T-helper 1 cell (primary cell): ENCODE measurements around the gene TRNT1.

ENCODE experiments used
- DNase-seq, 5 donors: peaks; one replicate each; pipeline ENCODE4 v3.0.0-alpha.2; 2012 to 2020

The TRNT1 gene

DNA sequence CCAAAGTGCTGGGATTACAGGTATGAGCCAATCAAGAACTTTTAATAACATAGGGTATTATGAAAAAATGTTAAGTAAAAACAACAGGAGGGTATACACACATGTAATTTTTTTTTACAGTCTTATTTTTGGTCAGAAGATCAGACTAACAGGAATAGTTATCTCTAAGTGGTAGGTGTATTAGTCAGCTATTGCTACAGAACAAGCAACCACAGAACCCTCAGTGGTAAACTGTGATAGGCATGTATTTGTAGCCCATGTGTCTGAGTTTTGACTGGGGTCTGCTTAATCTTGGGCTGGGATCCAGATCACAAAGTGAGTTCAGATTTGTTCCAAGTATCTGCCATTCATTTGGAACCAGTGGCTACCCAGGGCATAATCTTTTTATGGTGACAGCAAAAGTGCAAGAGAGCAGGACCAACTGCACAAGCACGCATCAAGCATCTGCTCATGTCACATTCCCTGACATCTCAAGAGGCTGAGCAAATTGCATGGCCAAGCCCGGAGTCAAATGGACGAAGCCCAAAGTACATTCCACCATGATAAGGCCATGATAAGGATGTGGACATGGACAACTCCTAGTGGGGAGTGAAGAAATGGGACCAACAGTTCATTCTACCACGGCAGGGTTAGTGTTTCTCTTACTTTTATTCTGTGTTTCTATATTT is 13.6 kb upstream of the TRNT1 start:
- no peak for DNase-seq

DNA sequence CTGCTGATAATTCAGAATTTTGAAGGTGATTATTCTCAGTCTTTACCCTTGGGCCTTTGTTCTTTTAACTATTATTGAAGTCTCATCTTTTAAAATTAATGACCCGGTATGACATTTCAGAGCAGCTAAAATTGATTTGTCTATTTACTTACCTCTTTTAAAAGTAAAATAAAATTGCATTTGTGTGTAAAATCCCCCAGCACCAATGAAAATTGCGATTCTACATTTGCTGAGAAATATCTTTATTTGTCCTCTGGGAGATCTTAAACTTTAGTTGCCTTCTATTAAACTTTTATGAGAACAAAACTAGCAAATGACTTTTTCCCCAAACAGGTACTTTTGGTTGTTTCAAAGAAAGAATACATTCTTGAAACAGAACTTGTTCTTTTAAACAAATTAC is 9.1 kb upstream of the TRNT1 start:
- DNase-seq, result no peak

DNA sequence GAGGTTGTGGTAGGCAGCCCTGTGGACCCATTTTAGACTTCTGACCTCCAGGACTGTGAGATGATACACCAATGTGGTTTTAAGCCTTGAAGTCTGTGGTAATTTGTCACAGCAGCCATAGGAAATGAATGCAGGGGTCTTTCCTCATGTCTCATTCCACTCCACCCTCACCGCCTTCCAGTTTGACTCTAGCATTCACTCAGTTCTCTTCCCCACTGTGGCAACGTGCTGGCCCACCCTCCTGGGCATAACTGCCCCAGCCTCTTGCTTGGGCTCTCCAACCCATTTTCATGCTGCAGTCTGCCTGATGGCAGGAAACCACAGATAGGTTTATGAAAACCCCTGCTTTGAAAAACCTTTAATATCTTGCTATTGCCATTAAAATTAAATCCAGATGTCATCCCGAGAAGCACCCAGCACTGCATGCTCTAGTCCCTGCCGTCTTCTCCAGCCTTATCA is 7.3 kb upstream of the TRNT1 start:
- no peak for DNase-seq

DNA sequence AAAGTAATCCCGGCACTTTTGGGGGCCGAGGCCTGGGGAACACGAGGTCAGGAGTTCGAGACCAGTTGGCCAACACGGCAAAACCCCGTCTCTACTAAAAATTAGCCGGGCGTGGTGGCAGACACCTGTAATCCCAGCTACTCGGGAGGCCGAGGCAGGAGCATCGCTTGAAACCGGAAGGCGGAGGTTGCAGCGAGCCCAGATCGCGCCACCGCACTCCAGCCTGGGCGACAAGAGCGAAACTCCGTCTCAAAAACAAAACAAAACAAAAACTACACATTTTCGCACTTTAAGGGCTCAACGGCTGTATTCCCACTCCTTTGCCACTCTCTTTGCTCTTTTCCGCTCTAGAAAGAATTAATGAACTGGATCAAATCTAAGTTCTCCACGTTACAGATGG is 763 bp upstream of the TRNT1 start:
- no peak for DNase-seq

DNA sequence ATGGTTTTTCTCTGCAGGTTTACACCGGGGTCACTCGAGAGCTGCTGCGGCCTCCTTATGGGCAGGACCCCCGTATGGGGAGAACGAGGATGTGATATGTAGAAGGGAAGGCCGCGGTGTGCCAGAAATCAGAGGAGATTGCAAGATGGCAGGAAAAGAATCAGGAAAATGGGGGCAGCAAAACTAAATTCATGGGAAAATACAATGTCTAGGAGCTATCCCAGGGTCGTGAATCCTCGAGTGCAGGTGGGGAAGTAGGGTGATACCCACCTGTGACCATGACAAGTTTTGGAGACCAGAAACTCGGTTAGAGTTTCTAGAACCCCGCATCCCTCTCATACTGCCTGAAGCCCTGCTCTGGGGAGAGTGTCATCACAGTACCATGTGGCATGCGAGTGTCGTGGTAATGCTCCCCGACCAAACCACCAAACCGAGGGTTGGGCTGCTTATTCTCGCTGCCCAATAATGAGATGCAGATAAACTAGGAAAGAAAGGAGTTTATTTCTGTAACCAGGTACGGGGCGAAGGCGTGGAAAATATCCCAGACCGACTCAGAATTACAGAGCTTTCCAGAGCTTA is 781 bp downstream of the TRNT1 start:
- DNase-seq, result peak in 4 of 5 donors; percentile 18 to 38 (median 22)

DNA sequence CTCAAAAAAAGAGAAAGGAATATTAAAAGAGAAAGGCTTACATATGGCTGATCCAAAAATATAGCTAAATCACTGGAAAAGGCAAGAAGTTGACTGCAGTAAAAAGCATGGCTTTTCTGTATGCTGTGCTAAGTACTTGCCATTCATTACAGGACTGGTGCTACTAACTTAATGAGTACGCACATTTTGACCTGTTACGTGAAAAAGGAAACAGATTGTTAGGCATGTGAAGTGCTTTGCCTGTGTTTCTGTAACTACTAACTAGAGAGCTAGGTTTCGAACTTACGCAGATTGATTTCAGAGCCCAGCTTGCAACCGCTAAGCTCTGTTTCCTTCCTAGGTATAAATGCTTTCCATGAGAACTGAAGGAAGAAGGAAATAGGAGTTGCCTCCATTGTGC is 2.8 kb downstream of the TRNT1 start:
- peak in 1 of 5 donors; percentile 5 for DNase-seq

DNA sequence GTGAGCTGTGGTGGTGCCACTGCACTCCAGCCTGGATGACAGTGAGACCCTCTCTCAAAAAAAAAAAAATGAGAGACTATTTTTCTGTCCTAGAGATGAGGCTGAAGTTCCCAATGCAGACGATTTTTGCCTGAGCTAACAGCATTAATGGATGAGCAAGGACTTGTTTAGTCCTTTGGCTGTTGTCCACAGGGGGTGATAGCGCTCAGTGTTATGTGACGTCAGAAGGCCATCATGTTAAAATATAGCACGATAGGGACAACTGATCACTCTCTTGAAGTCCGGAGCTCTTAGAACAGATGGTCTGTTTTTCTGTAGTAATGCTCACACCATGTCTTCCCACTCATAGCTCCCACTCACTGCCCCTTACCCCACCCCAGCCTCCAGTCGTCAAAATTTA is 6.8 kb downstream of the TRNT1 start:
- no peak for DNase-seq

DNA sequence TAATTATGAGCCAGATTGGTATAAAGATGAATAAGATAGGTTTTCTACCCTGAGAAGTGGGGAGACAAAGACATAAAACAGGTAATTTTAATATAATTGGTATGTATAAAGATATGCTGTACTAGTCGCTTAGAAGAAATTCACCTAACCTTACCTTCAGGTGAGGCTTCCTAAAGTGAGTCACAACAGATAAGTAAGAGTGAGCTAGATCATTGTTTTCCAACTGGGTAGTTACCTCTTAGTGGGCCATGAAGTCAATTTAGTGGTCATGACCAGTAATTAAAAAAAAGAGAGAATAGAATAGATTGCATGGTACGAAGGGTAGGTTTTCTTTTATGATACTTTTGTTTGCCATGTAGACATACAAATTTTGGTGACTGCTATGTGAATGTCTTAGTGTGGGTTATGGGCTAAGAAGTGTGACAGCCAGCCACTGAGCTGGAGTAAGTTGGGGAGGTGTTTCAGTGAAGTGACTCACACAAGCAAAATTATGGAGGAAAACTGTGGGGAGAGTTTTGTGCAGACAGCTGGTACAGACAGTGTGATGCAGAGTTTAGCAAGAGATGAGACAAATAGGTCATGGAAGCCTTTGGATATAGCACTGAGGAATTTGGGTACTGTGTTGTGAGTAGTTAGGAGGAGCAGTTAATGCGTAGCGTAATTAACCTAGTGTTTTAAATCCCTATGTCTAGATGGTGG is 8.2 kb downstream of the TRNT1 start:
- no peak for DNase-seq

DNA sequence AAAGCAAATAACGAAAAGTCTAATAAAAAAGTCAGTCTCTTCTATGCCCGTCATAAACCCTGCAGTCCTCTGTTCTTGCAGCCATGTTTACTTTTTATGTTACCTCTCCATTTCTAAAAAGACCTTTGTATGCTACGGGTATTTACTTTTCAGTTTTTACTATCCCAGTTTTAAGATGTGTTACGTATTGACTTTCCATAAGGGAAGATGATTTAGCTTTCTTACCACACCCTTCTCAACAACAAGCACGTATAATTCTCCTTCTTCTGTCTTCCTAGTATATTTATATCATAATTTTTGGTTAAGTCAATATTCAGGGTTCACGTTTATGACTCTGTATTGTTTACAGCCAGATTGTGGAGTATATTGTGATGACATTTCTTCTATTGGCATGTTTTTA is 10.8 kb downstream of the TRNT1 start:
- no peak for DNase-seq

DNA sequence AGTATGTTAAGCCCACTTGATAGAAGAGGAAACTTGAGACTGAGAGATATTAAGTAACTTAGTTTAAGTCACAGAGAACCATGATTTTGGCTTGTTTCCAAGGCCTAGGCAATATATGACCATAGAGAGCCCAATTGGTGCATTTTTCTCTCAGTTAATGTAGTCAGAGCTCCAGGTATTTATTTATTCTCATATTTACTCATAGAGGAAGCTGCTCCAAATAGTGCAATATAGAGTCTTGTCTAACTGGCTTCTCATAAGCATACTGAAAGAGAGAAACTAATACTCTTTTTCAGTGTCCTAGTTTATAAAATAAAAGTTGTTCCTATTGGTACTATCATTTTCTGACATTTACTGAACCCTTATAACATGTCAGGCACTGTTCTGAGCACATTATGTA is 15.2 kb downstream of the TRNT1 start:
- no peak for DNase-seq

DNA sequence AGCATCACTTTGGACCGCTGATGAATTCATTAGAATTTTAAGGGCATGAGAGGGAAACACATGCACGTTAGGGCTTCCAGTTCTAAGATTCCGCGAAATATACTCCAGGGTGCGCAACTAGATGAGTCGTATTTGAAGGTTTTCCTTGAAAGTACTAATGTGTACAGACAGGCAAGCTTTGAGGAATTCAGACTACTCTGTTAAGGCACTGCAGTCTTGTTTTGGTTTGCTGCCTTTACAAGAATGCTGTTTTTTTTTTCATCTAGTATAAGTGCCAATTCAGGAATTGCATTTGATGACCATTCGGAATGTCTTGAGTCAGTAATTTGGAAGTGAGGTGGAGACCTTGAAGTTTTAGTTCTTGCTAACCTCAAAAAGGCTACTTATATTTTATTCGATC is 19.1 kb downstream of the TRNT1 start:
- no peak for DNase-seq

DNA sequence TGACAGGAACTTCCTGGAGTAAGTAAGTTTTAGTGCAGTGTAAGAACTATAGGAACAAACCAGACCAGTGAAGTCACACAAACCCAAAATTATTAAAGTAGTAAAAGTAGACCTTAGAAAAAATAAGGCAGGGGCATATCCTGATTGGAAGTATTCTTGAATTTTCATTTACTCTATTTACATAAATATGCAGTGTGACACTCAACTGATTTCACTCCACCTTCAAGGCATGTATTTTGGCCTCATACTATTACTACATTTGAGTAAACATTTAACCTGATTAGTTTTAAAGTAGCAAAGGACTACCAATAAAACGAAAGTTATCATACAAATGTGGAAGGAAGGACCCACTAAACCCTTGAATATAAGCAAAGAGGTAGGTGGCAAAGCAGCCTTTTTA is 22.8 kb downstream of the TRNT1 start:
- DNase-seq, result no peak

DNA sequence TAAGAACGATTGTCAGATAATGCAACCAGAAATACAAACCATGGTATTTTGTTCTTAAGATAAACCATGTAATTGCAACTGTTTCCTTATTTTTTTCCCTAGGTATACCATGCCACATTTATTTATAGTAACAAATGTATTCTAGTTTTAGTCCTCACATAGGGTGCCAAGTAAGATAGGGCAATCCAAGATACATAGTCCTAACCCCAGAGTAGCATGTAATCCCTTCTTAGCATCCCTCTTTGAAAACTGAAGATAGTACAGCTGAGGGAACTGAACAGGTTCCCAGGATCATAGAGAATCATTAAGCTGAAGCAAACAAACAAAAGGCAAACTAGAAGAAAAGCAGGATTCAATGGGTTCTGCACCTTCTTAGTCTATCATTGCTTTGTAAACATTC is 24.8 kb downstream of the TRNT1 start:
- no peak for DNase-seq

DNA sequence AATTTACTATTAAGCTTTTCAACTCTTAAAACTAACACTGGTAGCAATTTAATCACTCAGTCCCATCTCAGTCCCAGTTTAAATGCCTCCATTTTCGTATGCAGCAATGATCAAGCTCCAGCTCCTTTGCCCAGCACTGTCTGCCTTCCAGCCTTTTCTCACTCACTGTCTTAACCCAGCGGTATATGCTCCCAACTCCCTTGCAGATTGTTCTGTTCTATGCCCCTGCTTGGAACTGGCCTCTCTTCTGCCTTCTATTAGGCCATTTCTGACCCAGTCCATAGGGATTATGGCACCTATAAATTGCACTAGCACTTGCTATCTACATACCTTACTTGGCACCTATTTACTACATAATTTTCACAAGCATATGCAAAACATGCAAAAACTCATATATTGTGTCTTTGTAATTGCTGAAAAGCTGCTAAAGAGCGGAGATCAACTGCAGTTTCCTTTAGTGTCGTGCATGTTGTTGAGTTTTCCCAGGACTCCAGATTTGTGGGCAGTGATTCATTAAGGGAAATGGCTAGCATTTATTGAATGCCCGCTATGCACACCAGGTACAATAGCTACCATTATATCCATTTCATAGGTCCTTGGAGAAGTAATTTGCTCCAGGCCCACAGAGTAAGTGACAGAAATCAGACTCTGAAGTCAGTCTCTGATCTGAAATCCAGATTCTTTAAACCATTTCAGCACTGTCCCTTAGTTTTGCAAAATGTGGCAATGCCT is 28.3 kb downstream of the TRNT1 start:
- DNase-seq, result no peak

DNA sequence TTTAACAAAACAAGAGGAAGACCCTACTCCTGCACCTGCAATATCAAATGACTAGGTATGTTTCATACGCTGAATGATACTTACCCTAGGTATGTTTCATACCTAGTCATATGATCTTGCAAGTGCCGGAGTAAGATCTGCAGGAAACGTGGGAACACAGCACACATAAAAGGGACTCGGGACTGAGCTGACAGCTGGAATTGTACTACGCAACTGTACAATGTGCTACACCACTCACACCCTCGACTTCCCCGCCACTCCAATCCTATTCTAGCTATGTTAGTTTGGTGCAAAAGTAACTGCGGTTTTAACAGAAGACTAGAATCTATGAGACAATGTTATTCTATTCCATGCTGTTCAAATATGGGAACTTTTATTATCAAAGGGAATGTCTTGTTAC is 30.7 kb downstream of the TRNT1 start:
- no peak for DNase-seq

DNA sequence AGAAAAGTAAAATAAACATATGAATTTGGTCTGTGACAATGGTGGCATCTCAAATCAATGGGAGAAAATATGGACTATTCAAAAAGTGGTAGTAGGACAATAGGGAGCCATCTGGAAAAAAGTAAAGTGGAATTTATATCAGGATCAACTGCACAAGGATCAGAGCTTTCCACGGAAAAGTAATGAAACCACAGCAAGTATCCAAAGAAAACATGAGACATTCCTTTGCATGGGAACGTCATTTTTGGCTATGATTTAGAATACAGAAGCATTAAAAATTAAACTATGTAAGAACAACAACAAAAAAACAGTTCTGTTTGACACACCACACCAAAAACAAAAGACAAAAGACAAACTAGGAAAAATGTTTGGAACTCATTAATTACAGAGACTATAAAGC is 34.1 kb downstream of the TRNT1 start:
- no peak for DNase-seq

DNA sequence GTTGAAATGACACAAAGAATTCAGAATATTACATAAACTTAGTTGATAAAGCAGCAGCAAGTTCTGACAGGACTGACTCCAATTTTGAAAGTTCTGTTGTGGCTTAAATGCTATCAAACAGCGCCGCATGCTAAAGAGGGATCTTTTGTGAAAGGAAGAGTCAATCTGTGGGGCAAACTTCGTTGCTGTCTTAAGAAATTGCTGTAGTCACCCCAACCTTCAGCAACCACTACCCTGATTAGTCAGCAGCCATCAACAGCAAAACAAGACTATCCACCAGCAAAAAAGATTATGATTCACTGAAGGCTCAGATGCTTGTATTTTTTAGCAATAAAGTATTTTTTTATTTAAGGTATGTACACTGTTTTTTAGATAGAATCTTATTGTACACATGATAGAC is 38.5 kb downstream of the TRNT1 start:
- DNase-seq, result no peak

DNA sequence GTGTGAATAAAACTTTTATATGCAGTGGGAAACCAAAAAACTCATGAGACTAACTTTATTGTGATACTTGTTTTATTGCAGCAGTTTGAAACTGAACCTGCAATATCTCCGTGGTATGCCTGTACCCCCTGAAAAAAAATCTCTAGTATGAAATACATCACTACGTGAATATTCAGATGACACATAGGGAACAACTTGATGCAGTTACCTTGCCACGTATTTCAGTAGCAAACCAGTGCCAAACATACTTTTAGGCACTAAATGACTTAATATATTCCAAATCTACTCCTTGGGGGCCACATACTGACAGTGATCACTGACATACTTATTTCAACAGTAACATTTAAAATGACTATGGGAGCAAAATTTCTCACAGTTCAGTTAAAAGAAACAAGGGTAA is 38.9 kb downstream of the TRNT1 start:
- no peak for DNase-seq

DNA sequence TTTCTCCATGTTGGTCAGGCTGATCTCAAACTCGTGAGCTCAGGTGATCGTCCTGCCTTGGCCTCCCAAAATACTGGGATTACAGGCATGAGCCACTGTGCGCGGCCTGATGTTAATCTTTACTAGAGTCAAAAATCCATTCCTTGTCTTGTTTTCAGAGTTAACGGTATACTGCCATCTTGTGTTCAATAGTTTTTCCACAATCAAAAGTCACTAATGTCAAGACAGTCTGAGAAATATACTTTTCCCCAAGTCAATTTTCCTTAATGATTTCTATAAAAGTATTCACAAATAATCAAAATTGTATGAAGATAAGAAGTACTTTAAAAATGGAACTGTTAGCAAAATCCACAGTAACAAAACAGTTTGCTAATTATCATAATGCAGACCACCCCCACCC is 44.3 kb downstream of the TRNT1 start:
- DNase-seq, result peak in 1 of 5 donors; percentile 46

DNA sequence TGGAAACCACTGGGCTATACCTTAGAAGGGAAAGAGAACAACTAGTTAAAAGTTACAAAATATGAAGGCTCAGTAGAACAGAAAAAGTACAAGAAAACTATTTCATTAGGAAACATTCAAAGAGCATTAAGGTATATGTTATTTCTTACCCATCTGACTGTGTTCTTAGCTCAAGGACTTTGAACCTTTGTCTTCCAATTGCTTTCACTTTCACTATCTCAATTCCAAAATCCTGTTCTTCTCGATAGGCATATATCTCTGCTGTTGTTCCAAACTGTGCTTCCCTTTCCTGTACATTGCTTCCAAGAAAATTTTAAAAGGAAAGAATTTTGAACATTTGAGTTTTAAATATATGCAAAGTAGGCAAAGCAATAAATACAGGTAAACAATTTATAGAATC is 45.9 kb downstream of the TRNT1 start:
- DNase-seq, result peak in 1 of 5 donors; percentile 38

DNA sequence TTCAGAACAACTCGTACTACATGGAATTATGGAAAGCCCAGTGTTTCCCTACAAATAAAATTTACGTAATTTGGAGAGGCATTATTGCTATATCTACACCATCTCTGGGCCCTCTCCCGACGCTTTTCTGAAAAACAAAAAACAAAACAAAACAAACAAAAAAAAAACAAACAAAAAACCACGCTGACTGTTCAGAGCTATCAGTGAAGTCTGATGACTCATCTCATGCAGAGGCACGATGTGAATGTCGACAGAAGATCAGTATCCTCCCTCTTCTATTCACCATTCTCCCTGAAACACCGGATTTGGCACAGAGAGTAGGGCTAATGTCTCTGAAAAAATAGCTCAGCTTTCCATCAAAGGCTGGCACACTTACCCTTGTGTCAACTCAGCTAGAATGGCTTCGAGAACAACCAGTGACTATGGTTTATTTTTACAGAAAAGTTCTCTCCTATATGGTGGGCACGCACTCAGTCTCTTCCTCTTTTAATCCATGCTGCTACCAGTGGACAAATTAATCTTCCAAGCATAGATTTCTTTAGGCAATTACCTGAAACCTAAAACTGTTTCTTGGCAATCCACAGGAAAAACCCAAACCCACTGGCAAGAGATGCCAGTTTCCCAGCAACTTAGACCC is 51.2 kb downstream of the TRNT1 start:
- peak in 1 of 5 donors; percentile 15 for DNase-seq

DNA sequence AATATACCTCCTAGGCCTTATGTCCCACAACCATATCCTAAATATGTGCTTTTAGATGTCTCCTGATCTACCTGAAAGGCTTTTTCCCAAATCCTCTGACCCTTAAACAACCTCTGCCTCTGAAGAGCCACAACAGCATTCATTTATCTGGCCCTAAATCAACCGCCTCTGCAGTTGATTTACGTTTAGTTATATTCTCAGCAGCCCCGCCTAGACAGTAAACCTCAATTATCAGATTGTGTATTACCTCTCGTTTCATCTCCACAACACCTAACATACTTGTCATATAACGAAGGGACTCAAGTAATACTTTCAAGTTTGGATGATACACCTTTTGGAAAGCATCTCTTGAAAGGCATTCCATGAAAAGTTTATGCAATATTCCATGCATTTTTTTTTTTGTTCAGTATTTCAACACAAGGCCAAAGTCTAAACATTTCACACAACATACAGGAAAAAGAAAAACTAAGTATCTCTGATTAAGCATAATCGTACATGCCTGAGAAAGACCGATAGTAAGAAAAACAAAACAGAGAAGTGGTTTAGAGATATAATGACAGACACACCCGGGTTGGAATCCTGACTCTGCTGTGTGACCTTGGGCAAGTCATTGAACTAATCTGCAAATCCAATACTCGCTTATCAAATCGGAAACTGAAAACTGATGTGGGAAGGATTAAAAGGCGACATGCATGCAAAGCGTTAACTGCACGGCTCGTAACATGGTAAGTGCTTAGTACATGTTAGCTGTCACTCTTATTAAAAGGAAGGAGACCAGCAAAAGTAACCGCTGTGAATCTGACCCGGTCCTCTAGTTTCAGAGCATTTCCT is 52.0 kb downstream of the TRNT1 start:
- no peak for DNase-seq
